HEK293 (cell line): Measurements from ENCODE around the gene MCOLN1.

ENCODE experiments used
- ZNF324 ChIP-seq: fragments of 450-650 bp; formaldehyde crosslinking; IDR thresholded peaks from 2 replicates; pipeline ENCODE4 v1.5.1; 2016; ENCODE audit warnings: missing biosample characterization, missing genetic modification characterization
- TF ChIP-seq, protein P1 (sequence below): fragments of 450-650 bp; formaldehyde crosslinking; IDR thresholded peaks from 2 replicates; pipeline ENCODE4 v1.5.1; 2016; ENCODE audit warnings: missing biosample characterization, missing genetic modification characterization

DNA sequence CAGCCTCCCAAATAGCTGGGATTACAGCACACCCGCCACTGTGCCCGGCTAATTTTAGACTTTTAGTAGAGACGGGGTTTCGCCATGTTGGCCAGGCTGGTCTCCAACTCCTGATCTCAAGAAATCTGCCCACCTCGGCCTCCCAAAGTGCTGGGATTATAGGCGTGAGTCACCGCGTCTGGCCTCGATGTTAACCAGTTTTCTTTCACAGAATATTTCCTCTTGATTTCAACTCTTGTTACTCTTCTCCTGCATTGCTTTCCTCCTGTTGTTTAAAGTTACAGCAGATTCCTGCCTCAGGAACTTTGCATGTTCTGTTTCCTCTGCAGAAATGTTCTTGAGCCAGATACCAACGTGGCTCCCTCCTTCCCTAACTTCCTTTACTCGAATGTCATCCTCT, 29.9 kb upstream of the MCOLN1 start:
- no peak for TF ChIP-seq ZNF324 (tag by site-specific recombination)
- TF ChIP-seq, protein P1, sequence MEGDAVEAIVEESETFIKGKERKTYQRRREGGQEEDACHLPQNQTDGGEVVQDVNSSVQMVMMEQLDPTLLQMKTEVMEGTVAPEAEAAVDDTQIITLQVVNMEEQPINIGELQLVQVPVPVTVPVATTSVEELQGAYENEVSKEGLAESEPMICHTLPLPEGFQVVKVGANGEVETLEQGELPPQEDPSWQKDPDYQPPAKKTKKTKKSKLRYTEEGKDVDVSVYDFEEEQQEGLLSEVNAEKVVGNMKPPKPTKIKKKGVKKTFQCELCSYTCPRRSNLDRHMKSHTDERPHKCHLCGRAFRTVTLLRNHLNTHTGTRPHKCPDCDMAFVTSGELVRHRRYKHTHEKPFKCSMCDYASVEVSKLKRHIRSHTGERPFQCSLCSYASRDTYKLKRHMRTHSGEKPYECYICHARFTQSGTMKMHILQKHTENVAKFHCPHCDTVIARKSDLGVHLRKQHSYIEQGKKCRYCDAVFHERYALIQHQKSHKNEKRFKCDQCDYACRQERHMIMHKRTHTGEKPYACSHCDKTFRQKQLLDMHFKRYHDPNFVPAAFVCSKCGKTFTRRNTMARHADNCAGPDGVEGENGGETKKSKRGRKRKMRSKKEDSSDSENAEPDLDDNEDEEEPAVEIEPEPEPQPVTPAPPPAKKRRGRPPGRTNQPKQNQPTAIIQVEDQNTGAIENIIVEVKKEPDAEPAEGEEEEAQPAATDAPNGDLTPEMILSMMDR (tag by site-specific recombination): no peak
